ENCODE results near the gene CDC73. TPM values are rescaled to one million over a fixed set of nuclear protein-coding genes. Genes with fewer than 3 reads are reported as not detected.

Gene CDC73
- total RNA-seq: 20.1 and 21.4 TPM in 2 replicates

- no peaks in the 10 kb centered on the region for H3K27me3 ChIP-seq (ENCODE audit: control insufficient read depth, insufficient read depth, low read length)
- H3K4me3 ChIP-seq (ENCODE audit: low read depth, low read length): peak within 1 kb of the TSS; percentile 86
- DNase-seq (ENCODE audit: low read depth): peak; percentile 80
- no peaks in the 10 kb centered on the region for H3K36me3 ChIP-seq (ENCODE audit: control insufficient read depth, insufficient read depth, low read length)
- TF ChIP-seq CTCF (IDR thresholded peaks at IDR 0.05; ENCODE audit: insufficient read depth, low read length, poor library complexity, severe bottlenecking): peak; percentile 76
Measured at GRCh38 chr1:193121616-193122593, at the start of gene CDC73. Gene CDC73 (plus strand): TSS chr1:193122031. CDS start chr1:193122201, 170 bp downstream.

- TF ChIP-seq CTCF (IDR thresholded peaks at IDR 0.05; ENCODE audit: insufficient read depth, low read length, poor library complexity, severe bottlenecking): no peak
- H3K36me3 ChIP-seq (ENCODE audit: control insufficient read depth, insufficient read depth, low read length): peaks cover 2% of the 10 kb centered on the region
- H3K27me3 ChIP-seq (ENCODE audit: control insufficient read depth, insufficient read depth, low read length): no peaks in the 10 kb centered on the region
- no peak overlapping the region for H3K4me3 ChIP-seq (ENCODE audit: low read depth, low read length)
- DNase-seq (ENCODE audit: low read depth): no peak
Measured at GRCh38 chr1:193077991-193078390, 43.8 kb upstream of the CDC73 start.

DNA sequence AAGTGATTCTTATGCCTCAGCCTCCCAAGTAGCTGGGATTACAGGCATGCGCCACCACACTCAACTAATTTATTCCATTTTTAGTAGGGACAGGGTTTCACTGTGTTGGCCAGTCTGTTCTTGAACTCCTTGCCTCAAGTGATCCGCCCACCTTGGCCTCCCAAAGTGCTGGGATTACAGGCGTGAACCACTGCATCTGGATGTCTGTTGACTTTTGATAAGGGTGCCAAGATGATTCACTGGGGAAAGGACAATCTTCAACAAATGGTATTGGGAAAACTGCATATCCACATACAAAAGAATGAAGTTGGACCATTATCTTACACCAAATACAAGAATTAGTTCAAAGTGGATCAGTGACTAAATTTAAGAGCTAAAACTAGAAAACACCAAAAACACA lies 42.6 kb upstream of the CDC73 start:
- H3K36me3 ChIP-seq (ENCODE audit: control insufficient read depth, insufficient read depth, low read length): peaks cover 2% of the 10 kb centered on the region
- H3K27me3 ChIP-seq (ENCODE audit: control insufficient read depth, insufficient read depth, low read length): no peaks in the 10 kb centered on the region
- DNase-seq (ENCODE audit: low read depth): no peak
- TF ChIP-seq CTCF (IDR thresholded peaks at IDR 0.05; ENCODE audit: insufficient read depth, low read length, poor library complexity, severe bottlenecking): no peak
- no peak overlapping the region for H3K4me3 ChIP-seq (ENCODE audit: low read depth, low read length)

- Histone ChIP-seq H3K27me3 (ENCODE audit: control insufficient read depth, insufficient read depth, low read length) (no peaks in the 10 kb centered on the region), H3K4me3 (ENCODE audit: low read depth, low read length) (no peak overlapping the region), H3K36me3 (ENCODE audit: control insufficient read depth, insufficient read depth, low read length) (no peaks in the 10 kb centered on the region)
- no peak for TF ChIP-seq CTCF (IDR thresholded peaks at IDR 0.05; ENCODE audit: insufficient read depth, low read length, poor library complexity, severe bottlenecking)
- no peak for DNase-seq (ENCODE audit: low read depth)
Measured at GRCh38 chr1:193083365-193084088, 38.3 kb upstream of the CDC73 start.

DNA sequence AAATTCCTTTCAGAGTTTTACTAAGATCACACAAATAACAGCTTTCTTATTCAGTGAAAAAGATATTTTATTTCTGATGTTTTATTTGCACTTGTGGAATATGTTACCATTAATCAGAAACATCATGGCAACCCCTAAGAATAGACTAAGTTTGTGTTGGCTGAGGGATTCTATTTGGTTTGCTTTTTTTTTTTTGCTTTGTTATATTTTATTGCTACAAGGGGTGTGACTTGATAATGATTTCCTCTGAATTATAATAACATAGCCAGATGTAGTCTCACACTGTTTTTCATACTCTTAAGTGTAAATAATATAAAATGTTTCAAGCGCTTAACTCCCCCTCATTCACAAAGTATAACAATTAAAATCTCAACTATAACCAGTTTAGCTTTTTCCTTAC lies 36.6 kb upstream of the CDC73 start:
- H3K4me3 ChIP-seq (ENCODE audit: low read depth, low read length): no peak overlapping the region
- no peak for DNase-seq (ENCODE audit: low read depth)
- no peaks in the 10 kb centered on the region for H3K27me3 ChIP-seq (ENCODE audit: control insufficient read depth, insufficient read depth, low read length)
- TF ChIP-seq CTCF (IDR thresholded peaks at IDR 0.05; ENCODE audit: insufficient read depth, low read length, poor library complexity, severe bottlenecking): no peak
- no peaks in the 10 kb centered on the region for H3K36me3 ChIP-seq (ENCODE audit: control insufficient read depth, insufficient read depth, low read length)

Measured in kidney epithelial cell (primary cell).